Activated gamma-delta T cell treated with Interleukin-2 at 50 U/mL for 16 hours (primary cell): Measurements from ENCODE around the gene MXRA7.
"Not testable (repeated sequence)": the region's sequence is repeated elsewhere in the genome, so short reads cannot be mapped to it uniquely, and the experiment has no call there.

Experiments used
- DNase-seq: peaks from one replicate; pipeline ENCODE4 v3.0.0-alpha.2; 2020

Gene MXRA7, protein sequence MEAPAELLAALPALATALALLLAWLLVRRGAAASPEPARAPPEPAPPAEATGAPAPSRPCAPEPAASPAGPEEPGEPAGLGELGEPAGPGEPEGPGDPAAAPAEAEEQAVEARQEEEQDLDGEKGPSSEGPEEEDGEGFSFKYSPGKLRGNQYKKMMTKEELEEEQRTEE

DNA sequence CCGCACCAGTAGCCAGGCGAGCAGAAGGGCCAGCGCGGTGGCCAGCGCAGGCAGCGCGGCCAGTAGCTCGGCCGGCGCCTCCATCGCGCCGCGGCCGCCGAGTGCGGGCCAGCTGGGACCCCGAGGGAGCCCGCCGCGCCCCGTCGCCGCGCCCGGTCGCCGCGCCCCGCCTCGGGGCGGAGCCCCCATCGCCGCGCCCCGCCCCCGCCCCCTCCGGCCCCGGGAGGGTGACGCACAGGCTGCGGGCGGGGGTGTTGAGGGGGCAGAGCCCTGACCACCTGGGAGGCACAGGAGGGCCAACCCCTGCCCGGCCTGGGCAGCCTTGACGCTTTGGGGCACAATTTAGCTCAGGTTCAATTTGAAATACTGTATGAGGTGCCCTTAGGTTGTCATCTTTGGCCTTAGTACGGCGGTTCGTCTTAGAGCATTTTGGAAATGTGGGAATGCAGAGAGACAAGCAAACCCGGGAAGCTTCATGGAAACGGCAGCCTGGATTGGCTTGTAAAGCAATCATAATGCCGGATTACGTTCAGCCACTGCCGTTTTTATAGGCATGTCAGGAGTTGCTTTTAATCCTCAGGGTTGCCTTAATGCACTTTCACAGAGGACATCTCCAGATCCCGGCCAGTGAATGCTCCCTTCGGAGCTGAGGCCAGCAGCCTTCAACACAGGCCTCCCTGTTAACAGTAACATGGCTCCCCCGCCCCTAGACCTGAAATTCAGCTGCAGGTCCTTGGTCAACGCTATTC lies at the start of gene MXRA7:
Gene MXRA7 (minus strand): TSS at position 103 of the 749 bp plus-strand sequence. CDS start 19 bp downstream, at position 84.
- peak; percentile 61 for DNase-seq

DNA sequence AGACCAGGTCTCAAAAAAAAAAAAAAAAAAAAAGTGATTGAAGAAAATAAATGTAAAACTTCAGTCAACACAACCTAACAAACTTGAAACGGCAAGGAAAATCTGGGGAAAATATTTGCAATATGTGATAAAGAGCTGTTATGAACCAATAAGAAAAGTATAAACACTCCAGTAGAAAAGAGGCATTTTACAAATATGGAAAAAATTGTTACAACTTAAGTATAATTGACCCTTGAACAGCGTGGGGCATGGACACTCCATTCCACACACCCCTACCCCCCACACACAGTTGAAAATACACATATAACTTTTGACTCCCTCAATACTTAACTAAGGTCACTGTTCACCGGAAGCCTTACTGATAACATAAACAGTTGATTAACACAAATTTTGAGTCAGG lies 47.8 kb upstream of the MXRA7 start:
- no peak for DNase-seq

GRCh38 chr17:76757256-76757655 lies 46.5 kb upstream of the MXRA7 start:
- DNase-seq, result no peak

DNA sequence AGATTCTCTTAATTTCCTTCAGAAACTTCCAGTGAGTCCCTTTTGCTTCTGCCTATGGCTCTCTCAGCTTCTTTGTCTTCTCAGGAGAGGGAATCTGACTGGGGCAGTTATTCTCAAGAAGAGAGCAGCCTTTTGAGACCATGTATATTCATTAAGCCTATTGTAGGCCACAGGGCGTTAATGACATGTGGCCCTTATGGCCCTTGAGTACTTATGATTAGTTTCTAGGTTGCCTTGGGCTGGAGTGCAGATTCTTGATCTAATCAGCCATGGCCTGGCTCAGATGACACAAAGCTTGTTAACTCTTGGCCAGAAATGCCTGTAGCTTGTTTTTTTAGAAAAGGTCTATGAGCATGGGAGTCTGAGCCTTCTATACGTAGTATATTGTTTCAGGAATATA lies 44.5 kb upstream of the MXRA7 start:
- no peak for DNase-seq

- DNase-seq, result no peak
Measured at GRCh38 chr17:76753061-76753961, 42.5 kb upstream of the MXRA7 start.

GRCh38 chr17:76752006-76752405 lies 41.2 kb upstream of the MXRA7 start:
- DNase-seq, result no peak

DNA sequence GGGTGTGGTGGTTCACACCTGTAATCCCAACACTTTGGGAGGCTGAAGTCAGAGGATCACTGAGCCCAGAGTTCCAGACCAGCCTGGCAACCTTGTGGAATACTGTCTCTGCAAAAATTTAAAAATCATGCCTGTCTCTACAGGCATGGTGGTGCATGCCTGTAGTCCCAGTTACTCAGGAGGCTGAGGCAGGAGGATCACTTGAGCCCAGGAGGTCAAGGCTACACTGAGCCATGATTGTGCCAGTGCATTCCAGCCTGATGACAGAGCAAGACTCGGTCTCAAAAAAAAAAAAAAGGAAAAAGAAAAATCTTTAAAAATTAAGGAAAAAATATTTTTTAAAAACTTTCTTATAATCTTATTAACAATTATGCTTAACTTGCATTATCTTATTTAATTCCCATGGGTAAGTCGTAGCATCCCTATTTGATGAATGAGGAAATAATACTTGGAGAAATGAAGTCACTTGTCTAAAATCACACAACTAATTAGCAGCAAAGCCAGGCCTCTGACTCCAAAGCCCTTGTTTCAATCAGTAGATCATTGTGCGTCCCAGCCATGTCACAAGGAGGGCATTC lies 40.7 kb upstream of the MXRA7 start:
- no peak for DNase-seq

DNA sequence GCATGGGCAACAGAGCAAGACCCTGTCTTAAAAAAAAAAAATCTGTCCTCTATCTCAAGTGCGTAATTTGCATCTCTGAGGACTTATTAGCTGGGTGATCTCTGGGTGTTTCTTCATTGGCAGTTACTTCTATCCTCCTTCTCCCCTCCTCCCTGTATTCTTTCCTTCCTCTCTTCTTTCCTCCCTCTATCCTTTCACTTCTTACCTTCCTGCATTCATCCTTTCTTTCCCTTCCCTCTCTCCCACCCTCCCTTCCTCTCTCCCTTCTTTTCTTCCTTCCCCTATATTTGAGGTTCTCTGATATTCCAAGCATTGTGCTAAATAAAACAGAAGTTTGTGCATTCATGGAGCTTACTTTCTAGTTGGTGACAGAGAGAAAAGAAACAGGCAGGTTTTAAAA lies 37.9 kb upstream of the MXRA7 start:
- no peak for DNase-seq

DNA sequence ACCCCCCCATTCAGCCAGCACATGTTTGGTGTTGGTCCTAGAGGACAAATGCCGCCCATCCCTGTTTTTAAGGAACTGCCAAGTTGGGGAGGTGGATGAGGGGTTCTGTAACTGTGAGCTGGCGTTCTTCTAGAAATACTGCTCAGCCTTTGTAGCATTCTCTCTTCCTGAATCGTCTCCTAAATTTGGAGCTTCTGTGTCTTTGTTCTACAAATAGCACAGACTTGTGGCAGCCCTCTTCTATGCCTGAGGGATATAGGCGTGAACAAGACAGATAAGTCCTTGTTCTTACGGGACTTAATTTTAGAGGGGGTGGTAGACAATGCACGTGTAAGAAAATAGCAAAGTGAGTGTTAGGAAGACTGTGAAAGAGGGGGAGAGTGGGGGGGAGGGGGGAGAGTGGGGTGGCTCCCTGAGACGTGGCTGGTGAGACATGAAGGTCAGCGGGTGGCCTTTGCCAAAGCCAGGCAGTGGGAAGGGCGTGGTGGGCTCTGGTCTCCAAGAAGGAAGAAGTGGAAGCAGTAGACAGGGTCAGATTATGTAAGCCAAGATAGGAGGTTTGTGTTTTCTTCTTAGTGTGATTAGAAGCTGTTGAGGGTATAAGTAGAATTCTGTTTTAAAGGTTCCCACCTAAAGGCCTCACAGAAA lies 37.1 kb upstream of the MXRA7 start:
- no peak for DNase-seq

GRCh38 chr17:76745785-76746184 lies 35.0 kb upstream of the MXRA7 start:
- DNase-seq, result not testable (repeated sequence)

GRCh38 chr17:76744747-76745146 lies 34.0 kb upstream of the MXRA7 start:
- DNase-seq, result no peak

- no peak for DNase-seq
Measured at GRCh38 chr17:76742958-76743357, 32.2 kb upstream of the MXRA7 start.

GRCh38 chr17:76740329-76741118 lies 29.8 kb upstream of the MXRA7 start:
- no peak for DNase-seq

DNA sequence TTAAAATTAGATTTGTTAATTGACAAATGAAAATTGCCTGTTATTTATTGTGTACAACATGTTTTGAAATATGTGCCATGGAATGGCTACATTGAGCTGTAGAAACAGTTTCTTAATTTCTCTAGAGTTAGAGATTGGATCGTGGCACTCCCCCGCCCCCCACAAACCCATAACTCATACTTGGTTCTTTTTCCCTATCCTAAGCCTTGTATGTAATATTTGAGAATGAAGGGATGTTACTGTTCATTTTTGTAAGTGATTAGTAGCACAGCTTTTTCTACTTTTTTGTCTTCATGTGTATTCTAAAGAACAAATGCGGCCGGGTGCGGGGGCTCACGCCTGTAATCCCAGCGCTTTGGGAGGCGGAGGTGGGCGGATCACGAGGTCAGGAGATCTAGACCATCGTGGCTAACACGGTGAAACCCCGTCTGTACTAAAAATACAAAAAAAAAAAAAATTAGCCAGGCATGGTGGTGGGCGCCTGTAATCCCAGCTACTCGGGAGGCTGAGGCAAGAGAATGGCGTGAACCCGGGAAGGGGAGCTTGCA lies 28.9 kb upstream of the MXRA7 start:
- not testable (repeated sequence) for DNase-seq

DNA sequence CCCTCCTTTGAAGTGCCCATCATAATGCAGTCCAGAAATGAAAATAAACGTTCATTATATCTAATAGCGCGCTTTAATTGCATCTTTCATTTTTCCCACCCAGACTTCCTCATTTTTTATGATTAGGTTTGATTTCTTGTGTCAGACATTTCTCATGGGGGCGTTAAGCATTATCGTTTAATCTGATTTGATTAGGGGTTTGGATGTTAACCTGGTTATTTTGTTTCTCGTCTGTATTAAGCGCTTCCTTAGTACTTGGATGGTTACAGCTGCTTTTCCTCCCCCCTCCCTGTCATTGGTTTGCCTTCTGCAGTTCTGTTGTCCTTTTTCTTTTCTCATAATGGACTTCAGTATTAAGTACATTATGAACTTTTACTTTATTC lies 27.7 kb upstream of the MXRA7 start:
- no peak for DNase-seq

- DNase-seq, result peak; percentile 88
Measured at GRCh38 chr17:76737676-76738467, 27.1 kb upstream of the MXRA7 start, which contains the start of gene MFSD11. Gene MFSD11, plus strand, starts transcription at chr17:76738119. Its CDS starts 234 bp downstream, at chr17:76738353.

- peak; percentile 97 for DNase-seq
Measured at GRCh38 chr17:76737082-76737675, 26.4 kb upstream of the MXRA7 start, which contains the start of gene SRSF2. Gene SRSF2, minus strand, starts transcription at chr17:76737331. Its CDS starts 171 bp downstream, at chr17:76737160.

GRCh38 chr17:76736349-76737081 lies 25.8 kb upstream of the MXRA7 start:
- peak; percentile 59 for DNase-seq
